GM18909 (cell line): ENCODE data around the gene PRAMEF6.
"Not testable (repeated sequence)": the region's sequence is repeated elsewhere in the genome, so short reads cannot be mapped to it uniquely, and the experiment has no call there.

Source experiments
- ATAC-seq: cut with Tn5 transposase; IDR thresholded peaks from one replicate; pipeline ENCODE4 v1.9.1; 2021; ENCODE audit warnings: mild to moderate bottlenecking; ENCODE audit not compliant: unreplicated experiment, poor library complexity

Gene PRAMEF6

DNA sequence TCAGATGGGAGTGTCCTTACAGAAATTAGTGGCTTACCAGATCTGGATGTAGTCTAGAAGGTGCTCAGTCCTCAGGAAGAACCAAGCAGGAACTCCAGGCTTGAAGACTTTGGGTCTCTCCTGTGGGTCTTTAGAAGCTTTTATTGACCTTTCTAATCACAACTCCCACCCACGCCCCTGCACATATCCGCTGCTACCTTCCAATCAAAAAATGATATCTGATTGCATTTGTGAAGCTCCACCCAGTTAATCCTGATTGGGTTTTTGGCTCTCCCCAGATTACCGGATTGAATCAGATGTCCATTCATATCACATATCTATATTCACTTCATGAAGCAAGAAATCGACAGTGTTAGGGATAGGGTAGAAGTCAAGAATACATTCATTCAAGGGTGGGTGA, at the start of gene PRAMEF6:
PRAMEF6 (minus strand) TSS at position 101 of the 400 bp plus-strand sequence. CDS start 5,062 bp downstream, outside the sequence.
- not testable (repeated sequence) for ATAC-seq

DNA sequence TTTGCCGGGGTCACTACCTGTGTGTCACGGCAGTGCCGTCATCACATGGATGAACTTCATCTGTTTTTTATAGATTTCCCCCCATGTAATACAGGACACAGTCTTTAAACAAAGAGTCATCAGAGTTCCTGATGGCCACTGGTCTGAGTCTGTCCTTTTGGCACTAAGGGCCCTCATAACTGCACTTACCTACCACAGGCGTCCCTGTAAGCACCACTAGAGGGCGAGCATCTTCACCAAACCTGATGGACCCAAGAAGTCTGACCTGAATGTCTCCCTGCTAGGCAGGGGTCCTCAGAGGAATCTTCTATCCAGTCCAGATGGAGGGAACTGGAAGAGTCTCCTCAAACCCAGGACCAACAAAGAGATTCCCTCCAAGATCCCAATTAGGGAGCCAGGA, 23.0 kb downstream of the PRAMEF6 start:
- not testable (repeated sequence) for ATAC-seq

DNA sequence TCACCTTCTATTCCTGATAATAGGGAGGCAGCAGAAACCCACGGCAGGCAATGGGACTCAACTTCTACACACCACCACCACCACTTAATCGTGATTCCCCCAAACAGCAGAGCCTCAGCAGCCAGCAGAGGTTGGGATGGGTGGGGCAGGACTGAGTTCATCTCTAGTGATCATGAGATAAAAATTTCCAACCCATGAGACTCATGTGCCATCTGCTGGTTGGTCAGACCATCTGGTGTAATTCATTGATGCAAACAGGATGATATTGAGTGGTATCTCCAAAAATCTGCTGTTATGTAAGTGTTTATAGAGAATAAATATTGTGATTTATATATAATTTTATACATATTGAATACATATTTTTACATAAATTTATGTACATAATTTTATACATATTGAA, 25.6 kb downstream of the PRAMEF6 start:
- ATAC-seq, result not testable (repeated sequence)

DNA sequence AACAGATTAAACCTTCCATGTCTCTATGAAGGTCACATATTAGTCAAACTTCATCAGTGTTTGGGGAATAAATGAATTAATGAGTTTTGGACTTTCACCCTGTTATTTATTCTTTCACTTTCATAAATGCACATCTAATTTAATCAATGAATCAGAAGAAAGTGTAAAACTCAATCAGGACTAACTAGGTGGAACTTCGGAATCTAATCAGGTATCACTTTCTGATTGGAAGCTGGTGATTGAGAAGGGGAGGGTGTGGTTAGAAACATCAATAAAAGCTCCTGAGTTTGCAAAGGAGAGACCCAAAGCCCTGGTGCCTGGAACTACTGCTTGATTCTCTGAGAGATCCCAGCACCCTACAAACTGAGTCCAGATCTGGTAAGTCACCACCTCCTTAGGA, 31.1 kb downstream of the PRAMEF6 start, which contains the start of gene PRAMEF7:
PRAMEF7 (plus strand) TSS at position 301 of the 400 bp plus-strand sequence. CDS start 1,083 bp downstream, outside the sequence.
- not testable (repeated sequence) for ATAC-seq

DNA sequence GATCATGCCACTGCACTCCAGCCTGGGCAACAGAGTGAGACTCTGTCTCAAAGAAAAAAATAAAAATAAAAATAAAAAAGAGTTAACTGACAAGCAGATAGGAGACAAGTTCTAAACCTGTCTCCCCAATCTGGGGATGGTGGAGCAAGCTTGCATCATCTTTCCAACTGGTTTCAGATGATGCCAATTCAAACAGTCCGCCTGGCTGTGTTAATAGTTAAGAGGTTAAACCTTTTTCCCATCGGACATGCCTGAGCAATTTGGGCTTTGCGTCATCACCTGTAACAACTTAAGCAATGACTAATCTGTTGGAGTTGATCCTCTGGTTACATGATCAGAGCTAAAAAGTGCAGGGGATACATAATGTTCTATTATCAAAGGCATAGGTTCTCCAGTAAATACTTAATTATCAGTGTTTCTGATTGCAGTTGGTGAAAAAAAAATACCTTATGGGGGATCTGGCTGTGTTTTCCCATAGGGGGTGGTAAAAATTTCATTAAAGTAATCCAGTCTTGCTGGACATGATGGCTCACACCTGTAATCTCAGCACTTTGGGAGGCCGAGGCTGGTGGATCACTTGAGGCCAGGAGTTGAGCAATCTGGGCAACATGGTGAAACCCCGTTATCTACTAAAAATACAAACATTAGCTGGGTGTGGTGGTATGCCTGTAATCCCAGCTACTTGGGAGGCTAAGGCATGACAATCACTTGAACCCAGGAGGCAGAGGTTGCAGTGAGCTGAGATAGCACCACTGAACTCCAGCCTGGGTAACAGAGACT, 43.4 kb downstream of the PRAMEF6 start:
- ATAC-seq, result not testable (repeated sequence)

DNA sequence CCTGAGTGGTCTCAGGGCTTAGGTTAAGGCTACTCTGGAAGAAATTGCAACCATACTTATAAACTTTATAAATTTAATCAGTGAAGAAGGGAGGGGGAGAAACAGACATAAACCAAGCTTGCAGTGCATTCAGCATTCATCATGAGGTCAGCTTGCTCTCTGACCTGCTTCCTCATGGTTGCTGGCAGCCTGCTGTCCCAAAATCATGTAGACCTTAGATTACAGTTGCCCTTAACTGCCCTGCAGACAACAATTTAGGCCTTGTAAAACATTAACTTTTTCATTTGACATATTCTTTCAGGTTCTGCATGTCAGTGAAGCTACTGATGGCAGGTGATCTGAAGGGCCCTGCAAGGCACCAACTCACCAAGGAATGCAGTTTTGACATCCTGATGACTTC, 48.2 kb downstream of the PRAMEF6 start:
- not testable (repeated sequence) for ATAC-seq

DNA sequence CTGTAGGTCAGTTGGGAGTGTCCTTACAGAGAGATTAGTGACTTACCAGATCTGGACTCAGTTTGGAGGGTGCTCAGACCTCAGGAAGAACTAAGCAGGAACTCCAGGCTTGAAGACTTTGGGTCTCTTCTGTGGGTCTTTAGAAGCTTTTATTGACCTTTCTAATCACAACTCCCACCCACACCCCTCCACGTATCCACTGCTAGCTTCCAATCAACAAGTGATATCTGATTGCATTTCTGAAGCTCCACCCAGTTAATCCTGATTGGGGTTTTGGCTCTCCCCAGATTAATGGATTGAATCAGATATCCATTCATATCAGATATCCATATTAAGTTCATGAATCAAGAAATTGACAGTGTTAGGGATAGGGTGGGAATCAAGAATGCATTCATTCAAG, 49.2 kb downstream of the PRAMEF6 start, which contains the start of gene PRAMEF10:
PRAMEF10 (minus strand) TSS at position 101 of the 400 bp plus-strand sequence. CDS start 2,423 bp downstream, outside the sequence.
- ATAC-seq, result not testable (repeated sequence)
